ENCODE results near the gene MICU1. TPM values are rescaled to one million over a fixed set of nuclear protein-coding genes. Genes with fewer than 3 reads are reported as not detected.

Gene MICU1
- total and polyA plus RNA-seq, 3 donors from 2014 or later = 34.7 to 42.7 (median 38.9) TPM

DNA sequence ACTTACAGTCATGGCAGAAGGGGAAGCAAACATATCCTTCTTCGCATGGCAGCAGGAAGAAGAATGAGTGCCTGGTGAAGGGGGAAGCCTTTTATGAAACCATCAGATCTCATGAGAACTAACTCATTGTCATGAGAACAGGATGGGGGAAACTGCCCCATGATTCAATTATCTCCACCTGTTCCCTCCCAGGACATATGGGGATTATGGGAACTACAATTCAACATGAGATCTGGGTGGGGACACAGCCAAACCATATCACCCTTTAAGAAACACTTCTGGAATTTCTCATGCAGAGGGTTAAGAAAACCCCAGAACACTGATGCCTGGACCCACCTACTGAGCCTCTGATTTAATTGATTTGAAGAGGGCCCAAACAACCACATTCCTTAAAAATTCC lies 207.9 kb downstream of the MICU1 start:
- H3K36me3 ChIP-seq (ENCODE audit: low read depth, missing control alignments) = no peaks in the 10 kb centered on the region
- H3K4me3 ChIP-seq = no peak overlapping the region
- no peaks in the 10 kb centered on the region for H3K27me3 ChIP-seq
- DNase-seq = no peak
- no peaks in the 10 kb centered on the region for H3K9me3 ChIP-seq
- H3K27ac ChIP-seq = no peak overlapping the region
- WGBS, 2 donors = 0 to 39% methylated on average over 1 of the region's 1 CpG
- intact Hi-C loops (cut with DNase I; ENCODE audit: low total_unique reads) = no loop called here
- H3K4me1 ChIP-seq = no peaks in the 10 kb centered on the region
- TF ChIP-seq, protein P1, sequence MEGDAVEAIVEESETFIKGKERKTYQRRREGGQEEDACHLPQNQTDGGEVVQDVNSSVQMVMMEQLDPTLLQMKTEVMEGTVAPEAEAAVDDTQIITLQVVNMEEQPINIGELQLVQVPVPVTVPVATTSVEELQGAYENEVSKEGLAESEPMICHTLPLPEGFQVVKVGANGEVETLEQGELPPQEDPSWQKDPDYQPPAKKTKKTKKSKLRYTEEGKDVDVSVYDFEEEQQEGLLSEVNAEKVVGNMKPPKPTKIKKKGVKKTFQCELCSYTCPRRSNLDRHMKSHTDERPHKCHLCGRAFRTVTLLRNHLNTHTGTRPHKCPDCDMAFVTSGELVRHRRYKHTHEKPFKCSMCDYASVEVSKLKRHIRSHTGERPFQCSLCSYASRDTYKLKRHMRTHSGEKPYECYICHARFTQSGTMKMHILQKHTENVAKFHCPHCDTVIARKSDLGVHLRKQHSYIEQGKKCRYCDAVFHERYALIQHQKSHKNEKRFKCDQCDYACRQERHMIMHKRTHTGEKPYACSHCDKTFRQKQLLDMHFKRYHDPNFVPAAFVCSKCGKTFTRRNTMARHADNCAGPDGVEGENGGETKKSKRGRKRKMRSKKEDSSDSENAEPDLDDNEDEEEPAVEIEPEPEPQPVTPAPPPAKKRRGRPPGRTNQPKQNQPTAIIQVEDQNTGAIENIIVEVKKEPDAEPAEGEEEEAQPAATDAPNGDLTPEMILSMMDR (IDR thresholded peaks at IDR 0.05) = no peak
- no peak for TF ChIP-seq POLR2A (IDR thresholded peaks at IDR 0.05)

DNA sequence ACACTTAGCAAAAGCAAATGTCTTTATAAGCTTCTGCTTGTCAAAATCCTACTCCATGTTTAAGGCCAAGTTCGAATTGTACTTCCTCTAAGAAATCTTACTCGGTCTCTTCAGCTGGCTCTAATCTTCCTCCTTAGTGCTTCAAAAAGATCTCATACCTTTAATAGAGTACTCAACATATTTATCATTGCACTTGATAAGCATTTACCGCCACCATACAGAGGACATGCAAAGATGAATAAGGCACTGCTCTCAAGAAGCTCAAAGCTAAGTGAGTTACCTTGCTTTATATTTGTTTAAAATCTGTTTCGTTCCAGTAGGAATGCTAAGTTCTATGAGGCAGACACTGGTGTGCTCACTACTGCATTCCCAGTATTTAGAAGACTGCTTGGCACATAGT lies 209.2 kb downstream of the MICU1 start:
- TF ChIP-seq, protein P1 (IDR thresholded peaks at IDR 0.05) = no peak
- TF ChIP-seq POLR2A (IDR thresholded peaks at IDR 0.05) = no peak
- Histone ChIP-seq H3K9me3 (no peaks in the 10 kb centered on the region), H3K4me1 (no peaks in the 10 kb centered on the region), H3K27me3 (no peaks in the 10 kb centered on the region), H3K4me3 (no peak overlapping the region), H3K27ac (no peak overlapping the region), H3K36me3 (ENCODE audit: low read depth, missing control alignments) (no peaks in the 10 kb centered on the region)
- intact Hi-C loops (cut with DNase I; ENCODE audit: low total_unique reads) = no loop called here
- 81 to 85% methylated on average over 4 of the region's 4 CpGs for WGBS, 2 donors
- DNase-seq = no peak

DNA sequence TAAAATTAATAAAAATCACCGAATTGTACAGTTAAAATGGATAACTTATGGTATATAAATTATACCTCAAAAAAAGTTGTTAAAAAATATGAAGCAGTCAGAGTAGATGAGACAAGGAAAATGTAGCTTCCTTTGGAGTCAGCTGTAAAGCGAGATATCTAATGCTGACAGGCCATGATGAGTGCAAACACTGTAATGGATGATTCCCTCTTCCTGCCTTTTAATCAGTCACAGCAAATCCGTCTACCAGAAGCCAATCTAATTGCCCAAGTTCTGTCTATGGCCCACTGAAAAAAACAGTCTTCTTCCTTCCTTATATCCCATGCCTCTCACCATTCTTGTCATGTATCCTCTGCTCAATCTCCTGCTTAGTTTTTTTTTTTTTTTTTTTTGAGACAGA lies 211.2 kb downstream of the MICU1 start:
- H3K36me3 ChIP-seq (ENCODE audit: low read depth, missing control alignments) = no peaks in the 10 kb centered on the region
- H3K27ac ChIP-seq = no peak overlapping the region
- TF ChIP-seq, protein P1 (IDR thresholded peaks at IDR 0.05) = no peak
- TF ChIP-seq POLR2A (IDR thresholded peaks at IDR 0.05) = no peak
- H3K27me3 ChIP-seq = no peaks in the 10 kb centered on the region
- no peak overlapping the region for H3K4me3 ChIP-seq
- 91 to 95% methylated on average over 3 of the region's 3 CpGs for WGBS, 2 donors
- intact Hi-C loops (cut with DNase I; ENCODE audit: low total_unique reads) = no loop called here
- no peaks in the 10 kb centered on the region for H3K4me1 ChIP-seq
- no peaks in the 10 kb centered on the region for H3K9me3 ChIP-seq
- no peak for DNase-seq

DNA sequence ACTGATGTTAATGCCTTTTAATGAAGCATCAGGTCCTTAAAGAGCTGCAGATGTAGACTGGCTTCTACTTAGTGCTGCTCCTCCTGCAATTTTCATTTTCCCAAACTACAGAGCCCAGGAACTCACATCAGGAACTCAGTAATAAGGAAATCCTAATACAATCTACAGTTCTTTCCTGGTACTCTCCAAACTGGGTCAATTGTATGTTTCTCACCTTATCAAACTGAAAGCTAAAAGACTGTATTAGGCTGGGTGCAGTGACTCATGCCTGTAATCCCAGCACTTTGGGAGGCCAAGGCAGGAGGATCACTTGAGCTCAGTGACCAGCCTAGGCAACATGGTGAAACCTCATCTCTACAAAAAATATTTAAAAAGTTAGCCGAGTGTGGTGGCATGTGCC lies 216.7 kb downstream of the MICU1 start:
- no peak for DNase-seq
- no peaks in the 10 kb centered on the region for H3K9me3 ChIP-seq
- 78 to 82% methylated on average over 1 of the region's 1 CpG for WGBS, 2 donors
- H3K4me3 ChIP-seq = no peak overlapping the region
- TF ChIP-seq, protein P1 (IDR thresholded peaks at IDR 0.05) = no peak
- no peak for TF ChIP-seq POLR2A (IDR thresholded peaks at IDR 0.05)
- H3K36me3 ChIP-seq (ENCODE audit: low read depth, missing control alignments) = no peaks in the 10 kb centered on the region
- H3K27me3 ChIP-seq = no peaks in the 10 kb centered on the region
- H3K27ac ChIP-seq = no peak overlapping the region
- no peaks in the 10 kb centered on the region for H3K4me1 ChIP-seq
- intact Hi-C loops (cut with DNase I; ENCODE audit: low total_unique reads) = no loop called here

DNA sequence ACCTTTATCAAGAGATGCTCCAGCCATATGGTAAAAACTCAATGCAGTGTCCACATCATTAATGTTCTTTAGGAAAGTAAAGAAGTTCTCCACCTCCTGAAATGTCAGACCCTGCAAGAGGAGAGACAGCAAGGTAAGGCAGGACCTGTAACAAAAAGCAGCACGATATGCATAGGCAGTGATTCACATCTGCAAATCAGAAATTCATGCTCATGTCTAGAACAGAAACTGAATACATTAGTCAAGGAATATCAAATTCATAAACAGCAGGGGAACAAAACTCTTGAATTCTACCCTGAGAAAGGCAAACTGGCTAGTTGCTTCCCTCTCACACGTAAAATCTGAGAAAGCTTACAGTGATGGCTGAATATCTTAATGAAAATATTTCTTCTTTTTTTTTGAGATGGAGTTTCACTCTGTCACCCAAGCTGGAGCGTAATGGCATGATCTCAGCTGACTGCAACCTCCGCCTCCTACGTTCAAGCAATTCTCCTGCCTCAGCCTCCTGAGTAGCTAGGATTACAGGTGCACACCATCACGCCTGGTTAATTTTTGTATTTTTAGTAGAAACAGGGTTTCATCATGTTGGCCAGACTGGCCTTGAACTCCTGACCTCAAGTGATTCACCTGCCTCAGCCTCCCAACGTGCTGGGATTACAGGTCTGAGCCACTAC lies 217.8 kb downstream of the MICU1 start:
- intact Hi-C loops (cut with DNase I; ENCODE audit: low total_unique reads) = no loop called here
- Histone ChIP-seq H3K4me1 (no peaks in the 10 kb centered on the region), H3K4me3 (no peak overlapping the region), H3K36me3 (ENCODE audit: low read depth, missing control alignments) (no peaks in the 10 kb centered on the region), H3K27me3 (no peaks in the 10 kb centered on the region), H3K9me3 (no peaks in the 10 kb centered on the region), H3K27ac (no peak overlapping the region)
- no peak for TF ChIP-seq POLR2A (IDR thresholded peaks at IDR 0.05)
- TF ChIP-seq, protein P1 (IDR thresholded peaks at IDR 0.05) = no peak
- no peak for DNase-seq
- 84 to 86% methylated on average over 7 of the region's 7 CpGs for WGBS, 2 donors
